GM18505 (cell line): ENCODE results near the gene FRMPD4.
"Not testable (repeated sequence)": the region's sequence is repeated elsewhere in the genome, so short reads cannot be mapped to it uniquely, and the experiment has no call there.

Source experiments
- ATAC-seq: cut with Tn5 transposase; IDR thresholded peaks from one replicate; pipeline ENCODE4 v1.9.1; 2021; ENCODE audit not compliant: unreplicated experiment
- POLR2A ChIP-seq: IDR thresholded peaks from 4 replicates; pipeline ENCODE4 v1.6.1; 2011; ENCODE audit warnings: borderline replicate concordance; ENCODE audit not compliant: insufficient read depth, insufficient read length; ENCODE audit errors: extremely low read depth

The FRMPD4 gene

GRCh38 chrX:12153741-12154140, 15.5 kb downstream of the FRMPD4 start:
- no peak for ATAC-seq
- TF ChIP-seq POLR2A: no peak

GRCh38 chrX:12159799-12160198, 21.5 kb downstream of the FRMPD4 start:
- ATAC-seq: no peak
- TF ChIP-seq POLR2A: no peak

- ATAC-seq: no peak
- TF ChIP-seq POLR2A: no peak
Observed at GRCh38 chrX:12162420-12162819, 24.1 kb downstream of the FRMPD4 start.

- not testable (repeated sequence) for ATAC-seq
Observed at GRCh38 chrX:12164180-12164579, 25.9 kb downstream of the FRMPD4 start.

GRCh38 chrX:12170755-12171154, 32.5 kb downstream of the FRMPD4 start:
- no peak for ATAC-seq
- TF ChIP-seq POLR2A: no peak

GRCh38 chrX:12174358-12174757, 36.1 kb downstream of the FRMPD4 start:
- no peak for ATAC-seq

GRCh38 chrX:12197030-12197429, 58.8 kb downstream of the FRMPD4 start:
- no peak for TF ChIP-seq POLR2A
- no peak for ATAC-seq

More at GRCh38 chrX:12174358-12174757, 36.1 kb downstream of the FRMPD4 start:
- TF ChIP-seq POLR2A: no peak

- no peak for ATAC-seq
- no peak for TF ChIP-seq POLR2A
Observed at GRCh38 chrX:12206413-12206812, 68.1 kb downstream of the FRMPD4 start.

- ATAC-seq: no peak
- no peak for TF ChIP-seq POLR2A
Observed at GRCh38 chrX:12210196-12210815, 72.0 kb downstream of the FRMPD4 start.

GRCh38 chrX:12210971-12211370, 72.7 kb downstream of the FRMPD4 start:
- no peak for ATAC-seq
- TF ChIP-seq POLR2A: no peak

GRCh38 chrX:12223650-12224049, 85.4 kb downstream of the FRMPD4 start:
- ATAC-seq: no peak
- no peak for TF ChIP-seq POLR2A

- no peak for TF ChIP-seq POLR2A
- no peak for ATAC-seq
Observed at GRCh38 chrX:12225107-12225506, 86.8 kb downstream of the FRMPD4 start.

- no peak for ATAC-seq
- TF ChIP-seq POLR2A: no peak
Observed at GRCh38 chrX:12227412-12228041, 89.3 kb downstream of the FRMPD4 start.

- TF ChIP-seq POLR2A: no peak
- no peak for ATAC-seq
Observed at GRCh38 chrX:12228862-12229261, 90.6 kb downstream of the FRMPD4 start.
